ENCODE measurements around the gene FAM83F.

Gene FAM83F

GRCh38 chr22:40042312-40042711 is 47.6 kb downstream of the FAM83F start:
- TF ChIP-seq ZFP3 (CRISPR knock-in tag; IDR thresholded peaks at IDR 0.05) (no peak), CSRNP3 (CRISPR knock-in tag; IDR thresholded peaks at IDR 0.05) (no peak), BACH2 (CRISPR knock-in tag; IDR thresholded peaks at IDR 0.05; ENCODE audit: borderline replicate concordance) (no peak), ZC3H10 (CRISPR knock-in tag; IDR thresholded peaks at IDR 0.05) (no peak), ARNTL (CRISPR knock-in tag; IDR thresholded peaks at IDR 0.05; ENCODE audit: borderline replicate concordance, low read depth) (no peak), TCF4 (CRISPR knock-in tag; IDR thresholded peaks at IDR 0.05; ENCODE audit: borderline replicate concordance) (no peak)
- ATAC-seq = no peak

- TF ChIP-seq POU6F1 (CRISPR knock-in tag; IDR thresholded peaks at IDR 0.05; ENCODE audit: borderline replicate concordance, low read depth) (no peak), ZC3H10 (CRISPR knock-in tag; IDR thresholded peaks at IDR 0.05) (no peak), ESRRG (CRISPR knock-in tag; IDR thresholded peaks at IDR 0.05) (no peak), PPARA (CRISPR knock-in tag; IDR thresholded peaks at IDR 0.05; ENCODE audit: borderline replicate concordance) (no peak), RARB (CRISPR knock-in tag; IDR thresholded peaks at IDR 0.05) (no peak), ZFP3 (CRISPR knock-in tag; IDR thresholded peaks at IDR 0.05) (no peak), CSRNP3 (CRISPR knock-in tag; IDR thresholded peaks at IDR 0.05) (no peak), GLIS3 (CRISPR knock-in tag; IDR thresholded peaks at IDR 0.05) (no peak), TSHZ2 (CRISPR knock-in tag; IDR thresholded peaks at IDR 0.05) (no peak), SNAI2 (CRISPR knock-in tag; IDR thresholded peaks at IDR 0.05) (no peak), ZNF565 (CRISPR knock-in tag; conservative IDR thresholded peaks at IDR 0.05; ENCODE audit: low read depth) (no peak), PATZ1 (CRISPR knock-in tag; IDR thresholded peaks at IDR 0.05; ENCODE audit: borderline replicate concordance) (no peak)
- ATAC-seq = no peak
These were observed 48.3 kb downstream of the FAM83F start for GRCh38 chr22:40043081-40043480.

- no peak for ATAC-seq
- no peak for TF ChIP-seq ZNF8 (CRISPR knock-in tag; IDR thresholded peaks at IDR 0.05)
- no peak for TF ChIP-seq CSRNP3 (CRISPR knock-in tag; IDR thresholded peaks at IDR 0.05)
- no peak for TF ChIP-seq ISL1 (CRISPR knock-in tag; IDR thresholded peaks at IDR 0.05)
- TF ChIP-seq CSDC2 (CRISPR knock-in tag; IDR thresholded peaks at IDR 0.05) = no peak
- no peak for TF ChIP-seq ARNTL (CRISPR knock-in tag; IDR thresholded peaks at IDR 0.05; ENCODE audit: borderline replicate concordance, low read depth)
- no peak for TF ChIP-seq ZNF565 (CRISPR knock-in tag; conservative IDR thresholded peaks at IDR 0.05; ENCODE audit: low read depth)
- TF ChIP-seq TOX (CRISPR knock-in tag; IDR thresholded peaks at IDR 0.05; ENCODE audit: borderline replicate concordance) = no peak
- no peak for TF ChIP-seq OSR1 (CRISPR knock-in tag; IDR thresholded peaks at IDR 0.05)
- TF ChIP-seq GLIS3 (CRISPR knock-in tag; IDR thresholded peaks at IDR 0.05) = no peak
- TF ChIP-seq RARB (CRISPR knock-in tag; IDR thresholded peaks at IDR 0.05) = no peak
- TF ChIP-seq PATZ1 (CRISPR knock-in tag; IDR thresholded peaks at IDR 0.05; ENCODE audit: borderline replicate concordance) = no peak
- TF ChIP-seq ESRRG (CRISPR knock-in tag; IDR thresholded peaks at IDR 0.05) = no peak
- TF ChIP-seq PPARA (CRISPR knock-in tag; IDR thresholded peaks at IDR 0.05; ENCODE audit: borderline replicate concordance) = no peak
- no peak for TF ChIP-seq SNAI2 (CRISPR knock-in tag; IDR thresholded peaks at IDR 0.05)
- no peak for TF ChIP-seq POU6F1 (CRISPR knock-in tag; IDR thresholded peaks at IDR 0.05; ENCODE audit: borderline replicate concordance, low read depth)
These were observed 49.0 kb downstream of the FAM83F start for GRCh38 chr22:40043793-40044101.
